Hepatocyte (in vitro differentiated cells): Measurements from ENCODE around the gene MYBPH.

Experiments used
- CTCF ChIP-seq: fragments of 200-600 bp; sonication (generic); IDR thresholded peaks from 2 replicates; pipeline ENCODE4 v1.5.1; 2016; ENCODE audit warnings: antibody characterized with exemption, mild to moderate bottlenecking; ENCODE audit not compliant: poor library complexity
- EZH2 ChIP-seq: fragments of 200-600 bp; sonication (generic); IDR thresholded peaks from 2 replicates; pipeline ENCODE4 v1.6.1; 2016; ENCODE audit warnings: antibody characterized with exemption, mild to moderate bottlenecking, borderline replicate concordance
- EZH2phosphoT487 ChIP-seq: fragments of 200-600 bp; sonication (generic); IDR thresholded peaks from one replicate; pipeline ENCODE4 v1.6.1; 2018; ENCODE audit warnings: antibody characterized with exemption, mild to moderate bottlenecking, low read depth, moderate library complexity; ENCODE audit not compliant: unreplicated experiment, severe bottlenecking

GRCh38 chr1:203169770-203170520, 5.7 kb downstream of the MYBPH start:
- TF ChIP-seq CTCF (no peak), EZH2 (no peak), EZH2phosphoT487 (no peak)
